ENCODE measurements around the gene PLEKHG4.

The PLEKHG4 gene

GRCh38 chr16:67311607-67312488 lies 32.5 kb downstream of the PLEKHG4 start:
- Histone ChIP-seq H3K4me3 (ENCODE audit: low read depth in 1 of 2, low read length in 2 of 2) (no peak overlapping the region), H3K79me2 (ENCODE audit: insufficient read depth, low read length) (no peaks in the 10 kb centered on the region), H3K27ac (ENCODE audit: low read length) (no peak overlapping the region), H3K9me3 (ENCODE audit: insufficient read depth, low read length, severe bottlenecking) (no peaks in the 10 kb centered on the region), H3K9ac (ENCODE audit: low read depth, low read length) (no peak overlapping the region), H3K4me2 (ENCODE audit: insufficient read depth, low read length) (no peak overlapping the region), H3K4me1 (ENCODE audit: insufficient read depth, low read length) (no peaks in the 10 kb centered on the region), H2AFZ (ENCODE audit: low read depth, low read length) (no peak overlapping the region), H3K27me3 (ENCODE audit: insufficient read depth, low read length, poor library complexity) (no peaks in the 10 kb centered on the region), H3K36me3 (ENCODE audit: insufficient read depth, low read length) (no peaks in the 10 kb centered on the region), H4K20me1 (ENCODE audit: insufficient read depth, low read length) (no peaks in the 10 kb centered on the region)
- no peak for ATAC-seq (ENCODE audit: insufficient read depth, low read depth)
- TF ChIP-seq CTCF (IDR thresholded peaks at IDR 0.05; ENCODE audit: borderline replicate concordance, extremely low read depth, low read length, poor library complexity, severe bottlenecking), result no peak
- no peak for DNase-seq

GRCh38 chr16:67312719-67313118 lies 33.4 kb downstream of the PLEKHG4 start:
- Histone ChIP-seq H2AFZ (ENCODE audit: low read depth, low read length) (no peak overlapping the region), H3K9ac (ENCODE audit: low read depth, low read length) (no peak overlapping the region), H3K27ac (ENCODE audit: low read length) (no peak overlapping the region), H3K9me3 (ENCODE audit: insufficient read depth, low read length, severe bottlenecking) (no peaks in the 10 kb centered on the region), H3K36me3 (ENCODE audit: insufficient read depth, low read length) (no peaks in the 10 kb centered on the region), H3K4me2 (ENCODE audit: insufficient read depth, low read length) (no peak overlapping the region), H3K4me3 (ENCODE audit: low read depth in 1 of 2, low read length in 2 of 2) (no peak overlapping the region), H3K4me1 (ENCODE audit: insufficient read depth, low read length) (no peaks in the 10 kb centered on the region), H3K79me2 (ENCODE audit: insufficient read depth, low read length) (no peaks in the 10 kb centered on the region), H3K27me3 (ENCODE audit: insufficient read depth, low read length, poor library complexity) (no peaks in the 10 kb centered on the region), H4K20me1 (ENCODE audit: insufficient read depth, low read length) (no peaks in the 10 kb centered on the region)
- no peak for DNase-seq
- ATAC-seq (ENCODE audit: insufficient read depth, low read depth), result no peak
- TF ChIP-seq CTCF (IDR thresholded peaks at IDR 0.05; ENCODE audit: borderline replicate concordance, extremely low read depth, low read length, poor library complexity, severe bottlenecking) (no peak), EZH2 (IDR thresholded peaks at IDR 0.05; ENCODE audit: borderline replicate concordance, low read depth, low read length, severe bottlenecking) (no peak)

- H3K36me3 ChIP-seq (ENCODE audit: insufficient read depth, low read length), result no peaks in the 10 kb centered on the region
- DNase-seq (no peak), ATAC-seq (ENCODE audit: insufficient read depth, low read depth) (no peak)
- no peak overlapping the region for H3K9ac ChIP-seq (ENCODE audit: low read depth, low read length)
- no peak overlapping the region for H3K27ac ChIP-seq (ENCODE audit: low read length)
- H3K4me1 ChIP-seq (ENCODE audit: insufficient read depth, low read length), result no peaks in the 10 kb centered on the region
- no peak overlapping the region for H3K4me3 ChIP-seq (ENCODE audit: low read depth in 1 of 2, low read length in 2 of 2)
- H3K9me3 ChIP-seq (ENCODE audit: insufficient read depth, low read length, severe bottlenecking), result no peaks in the 10 kb centered on the region
- no peaks in the 10 kb centered on the region for H3K27me3 ChIP-seq (ENCODE audit: insufficient read depth, low read length, poor library complexity)
- no peaks in the 10 kb centered on the region for H3K79me2 ChIP-seq (ENCODE audit: insufficient read depth, low read length)
- H3K4me2 ChIP-seq (ENCODE audit: insufficient read depth, low read length), result no peak overlapping the region
- no peak for TF ChIP-seq EZH2 (IDR thresholded peaks at IDR 0.05; ENCODE audit: borderline replicate concordance, low read depth, low read length, severe bottlenecking)
- no peak for TF ChIP-seq CTCF (IDR thresholded peaks at IDR 0.05; ENCODE audit: borderline replicate concordance, extremely low read depth, low read length, poor library complexity, severe bottlenecking)
- no peak overlapping the region for H2AFZ ChIP-seq (ENCODE audit: low read depth, low read length)
- H4K20me1 ChIP-seq (ENCODE audit: insufficient read depth, low read length), result no peaks in the 10 kb centered on the region
These were observed 38.5 kb downstream of the PLEKHG4 start for GRCh38 chr16:67317853-67318252.
